Superior temporal gyrus (tissue), 1 donor: ENCODE measurements around the gene GAPT.

Source experiments
- DNase-seq: peaks from one replicate; pipeline ENCODE4 v3.0.0-alpha.2; 2016; ENCODE audit errors: extremely low spot score

Gene GAPT

DNA sequence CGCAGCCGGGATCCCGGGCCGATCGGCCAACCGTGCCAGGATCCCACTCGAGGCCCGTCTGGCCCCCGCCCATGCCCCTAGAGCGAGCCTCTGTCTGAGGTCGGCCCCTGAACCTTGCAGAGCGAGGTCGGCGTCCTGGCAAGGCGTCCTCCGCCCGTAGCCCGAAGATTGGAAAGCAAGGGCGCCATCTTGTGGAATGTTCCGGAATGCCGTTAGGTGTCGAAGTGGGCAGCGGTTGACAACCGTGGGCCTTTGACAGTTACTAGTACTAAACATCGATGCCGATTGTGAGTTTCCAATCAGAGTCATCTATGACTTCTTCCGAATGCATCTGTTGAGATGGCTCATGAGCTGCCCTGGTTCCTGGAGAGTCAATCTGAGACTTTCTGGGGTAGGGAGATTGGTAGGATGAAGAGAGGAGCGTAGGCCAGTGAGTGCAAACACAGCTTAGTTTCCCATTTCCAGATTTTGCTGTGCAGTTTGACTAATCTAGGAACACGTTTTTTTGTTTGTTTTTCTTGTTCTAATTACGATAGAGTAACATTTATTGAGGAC, 30.4 kb upstream of the GAPT start:
- peak; percentile 97 for DNase-seq

- peak; percentile 21 for DNase-seq
Observed at GRCh38 chr5:58462154-58462553, 29.1 kb upstream of the GAPT start.

DNA sequence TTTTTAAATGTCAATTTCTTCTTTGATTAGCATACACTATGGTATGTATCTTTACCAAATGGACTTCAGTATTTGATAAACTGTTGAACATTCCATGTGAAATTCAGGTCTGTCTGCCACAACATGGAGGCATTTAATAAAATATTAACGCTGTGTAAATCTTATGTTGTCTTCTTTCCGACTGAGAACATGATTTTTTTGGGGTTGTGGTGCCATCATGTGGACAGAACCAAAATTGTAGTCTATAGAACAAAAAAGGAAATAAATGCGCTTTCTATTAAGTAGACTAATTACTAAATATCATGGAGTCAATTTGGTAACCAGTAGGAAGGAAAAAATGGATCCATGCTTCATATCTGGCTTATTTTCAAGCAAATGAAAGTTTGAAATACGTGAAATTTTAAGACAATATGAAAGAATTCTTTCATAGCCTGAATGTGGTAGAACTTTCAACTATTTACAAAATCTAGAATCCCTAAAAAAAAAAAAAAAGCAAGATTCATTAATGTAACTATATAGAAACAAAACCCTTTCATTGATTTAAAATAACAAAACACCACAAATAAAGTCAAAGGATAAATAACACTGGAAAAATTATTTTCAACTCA, 28.5 kb upstream of the GAPT start:
- peak; percentile 84 for DNase-seq

- DNase-seq: no peak
Observed at GRCh38 chr5:58466939-58467338, 24.3 kb upstream of the GAPT start.

- DNase-seq: no peak
Observed at GRCh38 chr5:58469896-58470295, 21.3 kb upstream of the GAPT start.

DNA sequence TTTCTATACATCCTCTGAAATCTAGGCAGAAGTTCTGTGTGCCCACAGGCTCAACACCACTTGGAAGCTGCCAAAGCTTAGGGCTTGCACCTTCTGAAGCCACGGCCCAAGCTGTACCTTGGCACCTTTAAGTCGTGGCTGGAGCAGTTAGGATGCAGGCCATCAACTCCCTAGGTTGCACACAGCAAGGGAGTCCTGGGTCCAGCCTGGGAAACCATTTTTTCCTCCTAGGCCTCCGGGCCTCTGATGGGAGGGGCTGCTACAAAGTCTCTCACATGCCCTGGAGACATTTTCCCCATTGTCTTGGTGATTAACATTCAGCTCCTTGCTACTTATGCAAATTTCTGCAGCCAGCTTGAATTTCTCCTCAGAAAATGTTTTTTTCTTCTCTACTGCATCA, 15.8 kb upstream of the GAPT start:
- no peak for DNase-seq

GRCh38 chr5:58477760-58478376, 13.4 kb upstream of the GAPT start:
- DNase-seq: no peak

GRCh38 chr5:58481066-58481676, 10.1 kb upstream of the GAPT start:
- no peak for DNase-seq

- no peak for DNase-seq
Observed at GRCh38 chr5:58481828-58482227, 9.4 kb upstream of the GAPT start.

- DNase-seq: no peak
Observed at GRCh38 chr5:58482536-58482935, 8.7 kb upstream of the GAPT start.

DNA sequence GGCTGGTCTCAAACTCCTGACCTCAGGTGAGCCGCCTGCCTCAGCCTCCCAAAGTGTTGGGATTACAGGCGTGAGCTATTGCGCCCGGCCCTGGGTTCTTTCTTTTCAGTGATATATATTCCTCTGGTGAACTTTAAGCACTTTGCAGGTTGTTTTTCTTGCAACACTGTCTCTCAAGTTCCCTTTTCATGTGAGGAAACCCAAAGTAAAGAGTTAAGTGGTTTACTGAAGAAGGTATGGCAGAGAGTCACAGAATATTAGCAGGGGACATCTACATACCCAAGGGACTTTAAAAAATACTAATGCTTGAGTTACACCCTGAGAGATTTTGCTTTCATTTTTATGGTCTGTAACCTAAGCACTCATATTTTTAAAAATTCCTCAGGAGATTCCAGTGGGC, 6.7 kb upstream of the GAPT start:
- DNase-seq: no peak

- DNase-seq: no peak
Observed at GRCh38 chr5:58486290-58486689, 4.9 kb upstream of the GAPT start.

- DNase-seq: no peak
Observed at GRCh38 chr5:58490402-58491050, 709 bp upstream of the GAPT start.

DNA sequence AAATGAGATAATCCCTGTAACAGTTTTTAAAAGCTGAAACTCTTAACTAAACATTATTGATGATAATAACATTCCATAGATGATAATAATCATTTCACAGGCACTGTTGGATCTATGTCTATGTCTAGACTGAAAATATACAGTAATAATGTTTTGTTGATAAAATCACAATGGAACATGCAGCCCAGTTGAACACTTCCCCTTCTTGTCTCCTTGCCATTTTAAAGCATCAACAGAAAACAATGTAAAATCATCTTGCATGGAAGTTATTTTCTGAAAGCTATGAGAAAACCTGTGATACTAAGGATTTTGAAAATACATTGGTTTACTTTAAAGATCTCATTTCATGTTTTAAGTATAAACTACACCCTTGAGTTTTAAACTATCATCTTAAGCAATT, 1.9 kb downstream of the GAPT start:
- DNase-seq: no peak

- DNase-seq: no peak
Observed at GRCh38 chr5:58496488-58496887, 5.3 kb downstream of the GAPT start.

- DNase-seq: no peak
Observed at GRCh38 chr5:58497386-58497785, 6.2 kb downstream of the GAPT start.

DNA sequence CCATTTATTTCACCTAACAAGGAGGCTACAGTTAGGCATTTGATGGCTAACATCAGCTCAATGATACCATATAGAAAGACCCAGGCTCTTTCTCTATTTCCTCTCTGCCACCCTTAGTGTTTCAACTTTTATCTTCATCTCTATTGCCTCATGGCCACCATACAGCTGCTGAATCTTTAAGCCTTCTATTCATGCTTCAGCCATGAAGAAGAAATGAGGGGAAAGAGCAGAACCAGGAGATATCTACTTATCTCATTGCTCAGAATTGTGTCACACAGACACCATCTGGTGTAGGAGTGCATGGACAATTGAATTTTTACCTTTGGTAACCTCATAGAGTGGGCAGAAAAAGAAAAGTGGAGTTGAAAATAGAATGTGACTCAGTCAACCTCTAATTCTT, 6.7 kb downstream of the GAPT start:
- no peak for DNase-seq

- peak; percentile 75 for DNase-seq
Observed at GRCh38 chr5:58498340-58498942, 7.2 kb downstream of the GAPT start.

- DNase-seq: no peak
Observed at GRCh38 chr5:58499231-58499630, 8.0 kb downstream of the GAPT start.

- DNase-seq: no peak
Observed at GRCh38 chr5:58499941-58500340, 8.7 kb downstream of the GAPT start.

- no peak for DNase-seq
Observed at GRCh38 chr5:58501778-58502417, 10.7 kb downstream of the GAPT start.
